GM10266 (cell line): ENCODE results near the gene DENND1A.

Experiments used
- DNase-seq: peaks from one replicate; pipeline ENCODE4 v3.0.0; 2012; ENCODE audit errors: extremely low spot score
- TF ChIP-seq, protein P1 (sequence below): IDR thresholded peaks from 2 replicates; pipeline ENCODE4 v1.5.1; 2012; ENCODE audit warnings: mild to moderate bottlenecking, low read depth; ENCODE audit not compliant: control insufficient read depth, insufficient read depth; ENCODE audit errors: missing control alignments

Gene DENND1A

DNA sequence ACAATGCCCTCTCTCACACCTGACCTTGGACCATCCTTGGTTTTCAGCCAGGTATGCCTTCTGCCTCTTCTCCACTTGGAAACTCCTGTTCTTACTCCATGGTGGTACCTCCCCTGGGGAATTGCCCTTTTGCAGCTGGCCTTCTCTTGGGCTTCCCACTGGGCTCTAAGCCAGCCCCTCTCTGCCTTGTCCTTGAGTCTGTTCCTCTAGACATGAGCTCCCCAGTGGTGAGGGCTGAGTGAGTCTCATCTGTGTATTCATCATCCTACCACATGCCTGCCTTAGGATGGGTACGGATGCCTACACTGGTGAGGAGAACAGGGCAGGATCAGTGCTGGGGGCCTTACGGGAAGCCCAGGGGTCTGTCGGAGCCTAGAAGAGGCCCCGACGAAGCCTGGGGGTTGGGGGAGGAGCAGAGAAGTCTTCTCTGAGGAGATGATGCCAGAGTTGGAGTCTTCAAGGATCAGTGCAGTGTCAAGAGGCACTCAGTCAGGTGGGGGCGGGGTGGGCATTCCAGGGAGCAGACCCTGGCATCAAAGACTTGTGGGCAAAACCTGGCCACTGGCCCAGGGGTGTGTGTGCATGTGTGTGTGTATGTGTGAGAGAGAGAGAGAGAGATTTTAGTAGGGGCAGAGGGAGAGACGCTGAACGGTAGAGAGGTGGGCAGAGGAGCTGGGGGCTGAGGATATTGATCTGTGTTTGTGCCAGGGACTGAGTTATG, 579.2 kb downstream of the DENND1A start:
- DNase-seq: peak; percentile 10

DNA sequence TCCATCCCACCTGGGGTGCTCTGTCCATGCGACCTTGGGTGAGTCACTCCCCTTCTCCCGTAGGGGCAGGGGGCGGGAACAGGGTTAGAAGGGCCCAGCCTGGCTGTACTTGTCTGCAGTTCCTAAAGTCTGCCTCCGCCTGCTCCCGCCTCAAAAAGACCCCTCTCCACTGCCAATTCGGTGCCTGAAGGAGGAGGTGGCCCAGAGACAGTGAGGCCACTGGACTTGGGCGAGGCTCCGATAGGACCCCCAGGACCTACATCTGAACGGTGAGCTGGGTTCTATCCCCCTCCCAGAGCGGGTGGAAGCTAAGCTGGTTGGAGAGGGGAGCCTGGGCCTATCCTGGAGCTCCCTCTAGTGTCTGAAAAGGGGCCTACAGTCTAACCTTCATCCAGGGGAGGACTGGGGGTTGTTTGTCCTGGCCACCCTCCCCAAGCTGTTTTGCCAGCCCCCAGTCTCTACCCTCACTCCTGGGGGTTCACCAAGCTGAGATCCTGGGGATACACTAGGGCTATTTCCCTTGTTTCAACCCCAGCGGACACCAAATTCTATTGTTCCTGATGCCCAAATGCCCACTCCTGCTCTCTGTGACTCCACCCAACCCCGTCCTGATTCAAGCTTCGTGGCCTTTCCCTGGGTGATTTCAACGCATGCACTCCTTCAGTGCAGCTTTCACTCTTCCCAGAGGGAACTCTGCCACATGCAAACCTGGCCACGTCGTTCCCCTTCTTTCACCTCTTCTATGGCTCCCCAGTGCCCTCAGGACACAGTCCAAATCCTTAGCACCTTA, 580.0 kb downstream of the DENND1A start:
- DNase-seq: peak; percentile 86
- TF ChIP-seq, protein P1, sequence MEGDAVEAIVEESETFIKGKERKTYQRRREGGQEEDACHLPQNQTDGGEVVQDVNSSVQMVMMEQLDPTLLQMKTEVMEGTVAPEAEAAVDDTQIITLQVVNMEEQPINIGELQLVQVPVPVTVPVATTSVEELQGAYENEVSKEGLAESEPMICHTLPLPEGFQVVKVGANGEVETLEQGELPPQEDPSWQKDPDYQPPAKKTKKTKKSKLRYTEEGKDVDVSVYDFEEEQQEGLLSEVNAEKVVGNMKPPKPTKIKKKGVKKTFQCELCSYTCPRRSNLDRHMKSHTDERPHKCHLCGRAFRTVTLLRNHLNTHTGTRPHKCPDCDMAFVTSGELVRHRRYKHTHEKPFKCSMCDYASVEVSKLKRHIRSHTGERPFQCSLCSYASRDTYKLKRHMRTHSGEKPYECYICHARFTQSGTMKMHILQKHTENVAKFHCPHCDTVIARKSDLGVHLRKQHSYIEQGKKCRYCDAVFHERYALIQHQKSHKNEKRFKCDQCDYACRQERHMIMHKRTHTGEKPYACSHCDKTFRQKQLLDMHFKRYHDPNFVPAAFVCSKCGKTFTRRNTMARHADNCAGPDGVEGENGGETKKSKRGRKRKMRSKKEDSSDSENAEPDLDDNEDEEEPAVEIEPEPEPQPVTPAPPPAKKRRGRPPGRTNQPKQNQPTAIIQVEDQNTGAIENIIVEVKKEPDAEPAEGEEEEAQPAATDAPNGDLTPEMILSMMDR: peak; percentile 88

More for the DNA sequence above, 579.2 kb downstream of the DENND1A start:
- TF ChIP-seq, protein P1: no peak

DNA sequence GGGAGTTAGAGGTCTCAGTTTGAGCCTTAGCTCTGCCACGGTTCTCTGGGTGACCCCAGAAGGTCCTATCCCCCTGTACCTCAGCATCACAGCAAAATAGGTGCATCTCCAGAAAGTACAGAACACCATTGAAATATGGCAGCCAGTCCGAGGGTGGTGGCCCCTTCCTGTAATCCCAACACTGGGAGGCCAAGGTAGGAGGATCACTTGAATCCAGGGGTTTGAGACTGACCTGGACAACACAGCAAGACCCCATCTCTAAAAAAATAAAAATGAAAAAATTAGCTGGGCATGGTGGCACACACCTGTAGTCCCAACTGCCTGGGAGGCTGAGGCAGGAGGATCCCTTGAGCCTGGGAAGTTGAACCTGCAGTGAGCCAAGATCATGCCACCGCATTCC, 580.9 kb downstream of the DENND1A start:
- TF ChIP-seq, protein P1: no peak
- DNase-seq: no peak

DNA sequence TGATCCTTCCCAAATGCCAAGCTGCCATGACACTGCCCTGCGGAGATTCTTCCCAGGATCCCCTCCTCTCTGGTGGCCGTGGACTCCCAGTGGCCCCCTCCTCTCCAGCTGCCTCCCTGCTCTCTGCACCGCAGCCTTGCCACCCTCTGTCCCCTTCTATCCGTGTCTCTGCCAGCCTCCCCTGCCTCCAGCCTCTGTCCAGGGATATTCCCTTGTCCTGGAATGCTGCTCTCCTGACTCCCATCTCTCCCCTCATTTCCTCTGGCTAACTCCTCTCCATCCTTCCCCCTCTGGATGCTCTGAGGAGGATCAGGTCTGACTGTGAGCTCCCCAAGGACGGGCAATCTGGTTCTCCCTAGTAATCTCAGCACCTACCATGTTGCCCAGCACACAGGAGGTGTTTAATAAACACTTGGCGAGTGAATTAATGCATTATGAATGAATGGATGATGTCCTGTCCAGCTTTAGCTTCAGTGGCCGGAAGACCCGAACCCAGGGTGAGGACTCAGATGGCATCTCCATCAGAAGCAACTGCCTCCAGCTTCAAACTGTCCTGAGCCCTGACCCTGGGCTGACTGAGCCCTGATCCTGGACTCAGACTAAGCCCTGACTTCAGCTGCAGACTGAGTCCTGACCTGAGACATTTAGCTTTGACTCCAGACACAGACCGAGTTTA, 581.5 kb downstream of the DENND1A start:
- peak; percentile 35 for DNase-seq
- TF ChIP-seq, protein P1: no peak

DNA sequence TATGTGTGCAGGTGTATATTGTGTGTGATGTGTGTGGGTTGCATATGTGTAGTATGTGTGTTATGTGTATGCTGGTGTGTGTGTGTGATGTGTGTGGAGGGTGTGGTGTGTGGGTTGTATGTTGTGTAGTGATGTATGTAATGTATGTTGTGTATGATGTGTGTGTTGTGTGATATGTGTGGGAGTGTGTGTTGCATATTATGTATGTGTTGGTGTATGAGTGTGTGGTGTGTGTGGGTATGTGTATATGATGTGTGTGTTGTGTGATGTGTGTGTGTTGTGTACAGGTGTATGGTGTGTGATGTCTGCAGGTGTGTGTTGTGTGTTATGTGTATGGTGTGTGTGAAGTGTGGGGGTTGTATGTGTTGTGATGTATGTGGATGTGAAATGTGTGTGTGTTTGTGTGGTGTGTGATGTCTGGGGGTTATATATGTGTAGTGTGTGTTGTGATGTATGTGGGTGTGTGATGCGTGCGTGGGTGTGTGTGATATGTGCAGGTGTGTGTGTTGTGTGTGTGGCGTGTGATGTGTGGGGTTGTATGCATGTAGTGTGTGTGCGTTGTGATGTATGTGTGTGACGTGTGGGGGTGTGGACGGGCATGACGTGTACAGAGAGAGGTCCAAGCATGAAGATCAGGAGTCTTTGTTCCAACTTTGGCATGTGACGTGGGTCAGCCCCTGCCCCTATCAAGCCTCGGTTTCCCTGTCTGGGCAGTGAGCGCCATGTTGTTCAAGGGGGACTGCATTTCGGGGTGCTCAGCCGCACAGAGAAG, 582.5 kb downstream of the DENND1A start:
- TF ChIP-seq, protein P1: no peak
- no peak for DNase-seq

DNA sequence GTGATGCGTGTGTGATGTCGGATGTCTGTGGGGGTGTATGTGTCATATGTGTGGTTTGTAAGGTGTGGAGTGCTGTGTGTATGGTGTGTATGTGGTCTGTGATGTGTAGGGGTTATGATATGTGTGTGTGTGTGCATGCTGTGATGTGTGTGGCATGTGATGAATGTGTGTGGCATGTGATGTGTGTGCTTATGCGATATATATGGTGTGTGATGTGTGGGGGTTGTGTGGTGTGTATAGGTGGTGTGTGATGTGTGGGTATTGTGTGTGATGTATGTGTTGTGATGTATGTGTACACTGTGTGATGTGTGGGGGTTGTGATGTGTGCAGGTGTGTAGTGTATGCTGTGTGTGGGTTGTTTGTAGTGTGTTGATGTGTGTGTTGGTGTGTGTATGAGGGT, 583.1 kb downstream of the DENND1A start:
- no peak for DNase-seq
- TF ChIP-seq, protein P1: no peak
